GM21723 (cell line): Measurements from ENCODE around the gene SLC11A2.
"Not testable (repeated sequence)": the region's sequence is repeated elsewhere in the genome, so short reads cannot be mapped to it uniquely, and the experiment has no call there.

ENCODE experiments used
- ATAC-seq: cut with Tn5 transposase; IDR thresholded peaks from one replicate; pipeline ENCODE4 v1.9.1; 2021; ENCODE audit warnings: mild to moderate bottlenecking, moderate library complexity; ENCODE audit not compliant: unreplicated experiment

The SLC11A2 gene

DNA sequence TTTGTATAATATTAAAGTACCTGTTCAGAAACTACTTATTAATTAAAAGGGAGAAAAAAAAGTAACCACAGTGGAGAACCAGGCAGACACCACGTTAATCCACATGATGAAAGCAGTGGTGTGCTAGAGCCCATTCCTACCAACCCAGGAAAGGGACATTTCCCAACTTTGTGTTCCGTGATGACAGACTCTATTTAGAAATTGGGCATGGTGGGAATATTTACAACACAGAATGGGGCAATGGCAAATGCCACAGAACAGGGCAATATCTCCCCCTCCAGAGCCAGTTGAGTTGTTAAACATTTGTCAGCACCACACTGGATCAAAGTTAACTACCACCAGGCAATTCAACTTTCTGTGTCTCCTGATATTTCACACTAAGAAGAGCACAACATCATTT lies 75.1 kb downstream of the SLC11A2 start:
- ATAC-seq = no peak

DNA sequence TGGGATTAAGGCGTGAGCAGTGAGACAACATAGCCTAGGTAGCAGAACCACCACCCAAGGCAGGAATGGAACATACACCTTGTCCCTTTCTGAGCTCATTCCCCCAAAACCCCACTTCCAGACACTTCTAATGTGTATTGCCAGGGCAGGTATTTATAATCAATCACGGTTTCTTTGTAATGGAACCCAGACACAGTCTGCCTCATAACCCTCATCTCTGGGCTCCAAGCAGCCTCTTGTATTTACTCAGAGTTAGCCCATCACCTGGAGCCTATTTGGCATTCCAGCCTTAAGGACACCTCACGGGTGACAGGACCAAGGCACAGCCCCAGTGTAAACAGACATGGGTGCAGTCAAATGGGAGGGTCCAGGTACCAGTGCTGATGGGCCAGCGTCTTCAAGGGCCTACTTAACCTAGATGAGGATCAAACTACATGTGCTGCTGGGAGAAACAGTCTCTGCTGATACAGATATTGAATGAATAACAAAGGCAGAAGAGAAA lies 76.3 kb downstream of the SLC11A2 start:
- no peak for ATAC-seq

DNA sequence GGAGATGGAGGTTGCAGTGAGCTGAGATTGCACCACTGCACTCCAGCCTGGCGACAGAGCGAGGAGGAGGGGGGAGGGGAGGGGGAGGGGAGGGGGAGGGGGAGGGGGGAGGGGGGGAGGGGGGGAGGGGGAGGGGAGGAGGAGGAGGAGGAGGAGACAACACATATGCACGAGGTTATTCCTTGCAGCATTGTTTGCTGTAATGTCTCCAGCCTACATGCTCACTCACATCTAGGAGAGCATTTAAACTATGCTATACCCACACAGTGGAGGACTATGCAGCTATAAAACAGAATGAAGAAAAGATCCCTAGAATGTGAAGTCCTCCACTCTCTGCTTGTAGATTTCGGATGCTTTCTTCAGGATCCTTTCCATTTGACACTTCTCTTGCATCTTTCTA lies 77.4 kb downstream of the SLC11A2 start:
- no peak for ATAC-seq

DNA sequence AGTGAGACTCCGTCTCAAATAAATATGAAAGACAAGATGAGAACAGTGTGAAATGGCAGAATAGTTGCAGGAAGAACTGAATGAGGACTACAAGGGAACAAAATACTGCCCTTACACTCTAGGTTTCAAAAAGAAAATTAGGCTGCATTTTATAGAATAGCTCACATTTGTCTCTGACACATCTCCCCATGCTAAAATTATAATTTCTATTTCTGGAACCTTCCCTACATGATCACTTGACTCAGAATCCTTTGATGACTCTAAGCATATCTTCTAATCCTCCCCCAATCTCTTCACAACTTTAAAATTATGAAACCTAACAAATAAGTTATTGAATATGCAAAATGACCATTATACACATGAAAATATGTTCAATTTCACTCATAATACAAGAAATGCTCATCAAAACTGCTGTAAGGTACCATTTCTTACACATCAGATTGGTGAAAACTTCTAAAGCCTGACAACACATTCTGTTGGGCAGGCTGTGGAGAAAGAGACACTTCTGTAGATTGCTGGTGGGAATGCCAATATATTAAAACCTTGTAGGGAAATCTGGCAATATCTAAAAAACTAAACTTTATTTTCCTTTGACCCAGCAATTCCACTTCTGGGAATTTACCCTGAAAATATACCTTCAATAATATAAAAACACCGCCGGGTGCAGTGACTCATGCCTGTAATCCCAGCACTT lies 78.1 kb downstream of the SLC11A2 start:
- ATAC-seq = no peak

DNA sequence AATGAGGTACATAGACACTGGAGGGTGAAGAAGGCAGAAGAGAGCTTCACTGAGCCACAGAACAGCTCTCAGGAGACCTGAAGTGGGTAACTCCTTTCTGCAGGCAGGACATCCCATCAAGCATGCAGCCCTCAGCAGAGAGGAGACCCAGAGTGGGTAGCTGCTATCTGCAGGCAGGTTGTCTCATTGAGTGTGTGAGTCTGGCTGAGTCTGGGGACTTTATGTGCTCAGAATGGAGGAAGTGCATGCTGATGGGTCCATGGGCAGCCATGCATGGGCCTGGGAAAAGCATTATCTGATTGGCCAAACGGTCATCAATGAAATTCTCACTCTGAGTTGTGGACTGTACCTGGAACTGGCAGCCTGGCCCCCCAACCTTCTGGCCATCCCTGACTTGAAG lies 88.5 kb downstream of the SLC11A2 start:
- no peak for ATAC-seq

DNA sequence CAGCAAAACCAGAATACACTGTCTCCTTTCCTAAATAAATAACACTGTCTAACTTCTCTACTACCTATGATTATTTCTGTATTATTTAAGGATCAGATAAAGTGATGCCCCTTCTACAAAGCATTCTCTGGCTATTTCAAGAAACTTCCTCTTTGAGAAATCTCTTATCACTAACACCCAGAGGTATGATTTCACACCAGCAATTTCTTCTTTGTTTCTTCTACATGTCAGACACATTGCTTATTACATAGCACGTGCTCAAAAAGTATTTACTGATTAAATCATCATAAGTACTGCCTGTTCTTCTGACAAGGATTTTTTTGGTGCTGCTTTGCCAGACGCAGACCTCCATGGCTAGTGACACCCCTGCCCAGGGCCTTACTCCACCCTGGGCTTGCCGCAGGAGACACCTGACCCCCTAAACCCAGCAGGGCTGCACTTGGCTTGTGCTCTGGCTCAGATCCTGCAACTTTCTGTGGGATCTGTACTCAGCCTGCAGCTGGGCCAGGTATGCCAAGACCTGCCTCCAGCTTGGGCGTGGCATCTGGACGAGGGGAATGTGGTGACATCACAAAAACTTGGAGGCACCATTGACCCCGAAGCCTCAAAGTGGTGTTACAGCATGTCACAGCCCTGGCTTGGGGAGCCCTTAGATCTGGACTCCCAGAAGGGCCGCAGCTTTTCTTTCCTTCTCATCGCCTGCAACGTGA lies 89.2 kb downstream of the SLC11A2 start:
- ATAC-seq = no peak

DNA sequence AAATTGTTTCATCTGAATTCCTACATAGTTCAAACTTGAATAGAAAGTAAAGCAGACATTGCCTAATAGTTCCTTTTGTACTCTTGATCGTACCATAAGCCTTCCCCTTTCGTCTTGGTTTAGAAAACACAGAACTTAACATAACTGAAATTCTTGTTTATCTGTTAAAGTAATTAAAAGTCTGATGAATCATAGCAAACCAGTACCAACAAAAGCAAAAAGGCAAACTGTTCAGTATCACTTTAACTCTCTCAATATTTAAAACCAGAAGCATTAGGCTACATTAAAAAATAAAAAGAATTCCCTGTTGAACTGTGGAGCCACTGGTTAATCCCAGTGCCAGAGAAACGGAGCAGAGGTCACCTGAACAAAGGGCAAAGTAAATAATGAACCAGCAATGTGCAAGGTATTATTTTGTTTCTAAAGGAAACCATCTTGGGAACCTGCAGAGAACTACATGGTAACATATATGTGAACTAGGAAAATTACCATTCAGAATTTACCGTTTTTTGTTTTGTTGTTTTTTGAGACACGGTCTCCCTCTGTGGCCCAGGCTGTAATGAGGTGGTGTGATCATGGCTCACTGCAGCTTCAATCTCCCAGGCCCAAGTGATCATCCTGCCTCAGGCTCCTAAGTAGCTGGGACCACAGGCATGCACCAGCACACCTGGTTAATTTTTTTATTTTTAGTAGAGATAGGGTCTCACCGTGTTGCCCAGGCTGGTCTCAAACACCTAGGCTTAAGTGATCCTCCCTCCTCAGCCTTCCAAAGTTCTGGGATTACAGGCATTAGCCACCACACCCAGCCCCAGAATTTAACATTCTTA lies 91.0 kb downstream of the SLC11A2 start:
- ATAC-seq = no peak

DNA sequence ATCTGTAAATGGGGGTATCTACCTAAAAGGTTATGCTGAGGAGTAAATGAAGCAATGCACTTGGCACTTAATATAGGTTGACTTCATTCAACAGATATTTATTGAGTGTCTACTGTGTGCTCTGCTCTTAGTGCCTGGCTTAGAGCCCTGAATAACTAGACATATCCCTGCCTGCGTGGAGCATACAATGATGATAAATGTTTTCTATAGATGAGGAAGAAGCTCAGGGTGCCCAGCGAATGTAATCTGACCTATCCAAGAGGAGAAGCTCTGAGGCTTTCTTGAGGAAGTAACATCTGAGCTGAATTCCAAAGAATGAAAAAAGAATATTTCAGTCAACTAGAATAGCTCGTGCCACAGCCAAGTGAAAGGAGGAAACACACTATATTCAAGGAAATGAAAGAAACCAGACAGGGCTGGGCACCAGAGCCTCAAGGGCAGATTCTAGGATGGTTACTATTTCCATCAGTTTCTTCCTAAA lies 91.8 kb downstream of the SLC11A2 start:
- ATAC-seq = no peak

DNA sequence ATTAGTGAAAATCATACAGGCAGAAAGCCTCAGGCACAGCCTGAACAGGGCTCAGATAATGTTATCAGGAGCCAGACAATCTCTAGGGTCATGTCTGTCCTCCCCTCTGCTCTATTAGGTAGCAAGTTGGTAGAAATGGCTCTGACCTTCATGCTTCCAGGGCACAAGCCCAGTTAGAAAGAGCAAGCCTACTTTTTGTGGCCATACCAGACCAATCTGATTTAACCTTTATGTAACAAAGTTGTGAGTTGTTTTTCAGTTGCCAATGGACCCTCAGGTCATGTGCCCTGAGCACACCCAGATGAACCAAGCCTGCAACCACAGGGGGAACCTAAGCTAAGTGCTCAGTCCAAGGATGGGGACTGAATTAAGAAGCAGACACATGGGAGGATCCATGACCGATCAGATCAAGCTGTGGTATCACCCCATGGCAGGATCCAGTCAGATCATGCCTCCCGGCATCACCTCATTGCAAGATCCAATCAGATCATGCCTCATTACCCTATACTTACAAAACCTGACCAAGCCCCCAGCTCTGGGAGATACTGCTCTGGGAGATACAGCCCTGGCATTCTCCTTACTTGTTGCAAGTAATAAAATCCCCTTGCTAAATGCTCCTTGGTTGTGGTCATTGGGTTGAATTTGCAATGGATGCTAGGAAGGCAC lies 92.6 kb downstream of the SLC11A2 start:
- ATAC-seq = no peak

DNA sequence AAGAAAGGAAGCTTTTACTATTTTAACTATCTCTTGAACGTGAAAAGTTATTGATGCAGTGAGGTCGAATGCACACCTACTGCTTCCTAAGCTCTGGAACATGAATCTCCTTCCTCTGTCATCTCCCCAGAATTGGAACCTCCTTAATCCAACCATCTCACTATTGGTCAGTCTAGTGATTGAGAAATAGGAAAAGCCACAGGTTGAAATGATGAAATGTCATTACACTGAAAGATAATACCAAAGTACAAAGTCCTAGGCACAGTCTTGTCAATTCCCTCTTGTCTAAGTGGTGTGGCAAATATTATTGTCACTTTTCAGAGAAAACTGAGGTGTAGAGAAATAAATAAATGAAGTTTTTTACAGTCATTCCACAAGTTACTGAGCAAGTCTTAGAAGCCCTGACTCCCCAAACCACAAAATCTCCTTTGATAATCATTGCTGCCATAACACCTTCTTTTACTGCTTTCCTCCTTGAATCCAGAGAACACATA lies 93.3 kb downstream of the SLC11A2 start:
- no peak for ATAC-seq

DNA sequence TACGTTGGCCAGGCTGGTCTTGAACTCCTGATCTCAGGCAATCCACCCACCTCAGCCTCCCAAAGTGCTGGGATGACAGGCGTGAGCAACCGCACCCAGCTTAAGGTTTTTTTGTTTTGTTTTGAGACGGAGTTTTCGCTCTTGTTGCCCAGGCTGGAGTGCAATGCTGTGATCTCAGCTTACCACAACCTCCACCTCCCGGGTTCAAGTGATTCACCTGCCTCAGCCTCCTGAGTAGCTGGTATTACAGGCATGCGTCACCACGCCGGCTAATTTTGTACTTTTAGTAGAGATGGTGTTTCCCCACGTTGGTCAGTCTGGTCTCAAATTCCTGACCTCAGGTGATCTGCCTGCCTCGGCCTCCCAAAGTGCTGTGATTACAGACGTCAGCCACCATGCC lies 95.7 kb downstream of the SLC11A2 start:
- ATAC-seq = not testable (repeated sequence)

DNA sequence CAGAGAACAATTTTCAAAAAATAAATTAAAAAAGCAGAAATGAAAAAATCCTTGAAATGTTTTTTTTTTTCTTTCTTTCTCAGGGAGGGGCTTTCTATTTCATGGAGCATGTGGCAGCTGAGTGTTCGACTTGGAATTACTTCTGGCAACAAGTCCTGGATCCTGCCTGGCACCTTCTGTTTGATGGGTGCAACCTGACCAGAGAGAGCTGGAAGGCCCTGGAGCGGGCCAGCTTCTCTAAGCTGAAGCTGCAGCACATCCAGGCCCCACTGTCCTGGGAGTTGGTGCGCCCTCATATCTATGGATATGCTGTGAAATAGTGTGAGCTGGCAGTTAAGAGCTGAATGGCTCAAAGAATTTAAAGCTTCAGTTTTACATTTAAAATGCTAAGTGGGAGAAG lies 96.4 kb downstream of the SLC11A2 start:
- ATAC-seq = no peak
